Measurements from ENCODE around the gene PFKL.

The PFKL gene

DNA sequence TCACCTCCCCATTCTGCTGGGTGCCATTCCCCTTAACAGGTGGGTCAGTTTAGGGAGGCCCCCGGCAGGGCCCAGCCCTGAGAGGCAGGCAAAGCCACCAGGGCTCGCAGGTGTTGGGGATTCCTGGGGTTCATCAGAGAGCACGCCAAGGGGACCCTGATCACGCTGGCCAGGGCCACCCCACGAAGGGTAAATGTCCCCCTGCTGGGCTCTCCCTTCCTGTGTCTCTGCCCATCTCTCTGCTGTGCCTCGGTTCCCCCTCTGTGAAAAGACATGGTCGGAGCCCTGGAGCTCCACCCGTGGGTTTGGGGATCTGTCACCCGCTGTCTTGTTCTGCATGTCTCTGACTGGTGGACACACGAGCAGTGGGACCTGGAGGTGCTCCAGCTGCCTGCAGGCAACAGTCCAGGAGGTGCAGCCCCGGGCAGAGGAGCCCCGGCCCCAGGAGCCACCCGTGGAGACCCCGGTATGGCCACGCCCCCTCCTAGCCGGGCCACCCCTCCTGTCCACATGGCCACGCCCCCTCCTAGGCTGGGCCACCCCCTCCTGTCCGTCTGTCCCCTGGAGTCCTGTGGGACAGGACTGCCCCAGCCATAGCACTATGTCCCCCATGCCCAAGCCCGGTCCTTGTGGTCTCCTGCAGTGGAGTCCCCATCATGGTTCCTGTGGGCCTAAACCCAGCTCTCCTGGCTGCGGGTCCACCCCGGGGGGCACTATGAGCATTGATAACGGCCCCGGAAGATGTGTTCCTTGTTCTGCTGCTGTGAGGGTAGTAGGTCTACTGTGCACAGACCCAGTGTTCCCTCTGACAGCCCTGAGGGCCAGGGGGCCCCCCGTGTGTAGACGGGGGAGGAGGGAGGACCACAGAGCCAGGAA lies 7.7 kb upstream of the PFKL start:
- Histone ChIP-seq H3K9me3 (ENCODE audit: control insufficient read depth, low read length) (no peaks in the 10 kb centered on the region), H3K4me3 (ENCODE audit: low read length) (no peak overlapping the region), H3K27me3 (ENCODE audit: control insufficient read depth, insufficient read depth, low read length) (no peaks in the 10 kb centered on the region), H3K4me1 (ENCODE audit: control insufficient read depth, insufficient read depth, low read length) (no peaks in the 10 kb centered on the region), H3K36me3 (ENCODE audit: control insufficient read depth, insufficient read depth, low read length) (no peaks in the 10 kb centered on the region), H3K9ac (ENCODE audit: low read length) (no peak overlapping the region)

DNA sequence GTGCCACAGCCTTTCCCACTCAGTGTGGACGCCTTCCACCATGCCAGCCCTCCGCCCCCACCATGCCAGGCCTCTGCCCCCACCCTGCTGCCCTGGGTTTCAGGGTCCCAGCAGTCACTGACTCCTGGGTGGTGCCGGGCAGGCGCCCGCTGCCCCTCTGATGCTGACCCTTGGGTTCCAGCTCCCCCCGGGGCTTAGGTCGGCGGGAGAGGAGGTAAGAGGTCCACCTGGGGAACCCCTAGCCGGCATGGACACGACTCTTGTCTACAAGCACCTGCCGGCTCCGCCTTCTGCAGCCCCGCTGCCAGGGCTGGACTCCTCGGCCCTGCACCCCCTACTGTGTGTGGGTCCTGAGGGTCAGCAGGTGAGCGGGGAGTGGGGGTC lies 7.0 kb upstream of the PFKL start:
- H3K4me1 ChIP-seq (ENCODE audit: control insufficient read depth, insufficient read depth, low read length): peaks cover 6% of the 10 kb centered on the region
- no peaks in the 10 kb centered on the region for H3K36me3 ChIP-seq (ENCODE audit: control insufficient read depth, insufficient read depth, low read length)
- H3K9me3 ChIP-seq (ENCODE audit: control insufficient read depth, low read length): no peaks in the 10 kb centered on the region
- H3K27me3 ChIP-seq (ENCODE audit: control insufficient read depth, insufficient read depth, low read length): no peaks in the 10 kb centered on the region
- no peak overlapping the region for H3K9ac ChIP-seq (ENCODE audit: low read length)
- H3K4me3 ChIP-seq (ENCODE audit: low read length): no peak overlapping the region

DNA sequence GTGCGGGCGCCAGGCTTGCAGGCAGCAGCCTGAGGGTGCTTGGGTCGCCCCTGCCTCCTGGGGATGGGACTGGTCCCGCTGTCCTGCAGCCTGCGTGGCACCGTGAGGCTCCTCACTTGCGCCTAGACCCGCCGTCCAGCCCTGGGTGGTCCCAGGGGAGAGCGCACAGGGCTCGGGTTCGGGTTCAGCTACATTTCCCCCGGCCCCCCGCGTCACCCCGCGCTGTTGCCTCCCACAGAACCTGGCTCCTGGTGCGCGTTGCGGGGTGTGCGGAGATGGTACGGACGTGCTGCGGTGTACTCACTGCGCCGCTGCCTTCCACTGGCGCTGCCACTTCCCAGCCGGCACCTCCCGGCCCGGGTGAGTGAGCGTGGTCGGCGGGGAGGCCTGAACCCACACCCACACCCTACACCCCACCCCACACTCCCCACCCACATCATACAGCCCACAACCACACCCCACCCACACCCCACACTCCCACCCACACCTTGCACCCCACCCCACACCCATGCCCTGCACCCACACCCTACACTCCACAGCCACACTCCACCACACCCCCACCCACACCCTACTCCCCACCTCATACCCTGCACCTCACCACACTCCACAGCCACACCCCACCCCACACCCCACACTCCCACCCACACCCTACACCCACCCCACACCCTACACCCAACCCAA lies 6.2 kb upstream of the PFKL start:
- peaks cover 8% of the 10 kb centered on the region for H3K4me1 ChIP-seq (ENCODE audit: control insufficient read depth, insufficient read depth, low read length)
- H3K4me3 ChIP-seq (ENCODE audit: low read length): no peak overlapping the region
- no peak overlapping the region for H3K9ac ChIP-seq (ENCODE audit: low read length)
- H3K27me3 ChIP-seq (ENCODE audit: control insufficient read depth, insufficient read depth, low read length): no peaks in the 10 kb centered on the region
- H3K36me3 ChIP-seq (ENCODE audit: control insufficient read depth, insufficient read depth, low read length): no peaks in the 10 kb centered on the region
- no peaks in the 10 kb centered on the region for H3K9me3 ChIP-seq (ENCODE audit: control insufficient read depth, low read length)

DNA sequence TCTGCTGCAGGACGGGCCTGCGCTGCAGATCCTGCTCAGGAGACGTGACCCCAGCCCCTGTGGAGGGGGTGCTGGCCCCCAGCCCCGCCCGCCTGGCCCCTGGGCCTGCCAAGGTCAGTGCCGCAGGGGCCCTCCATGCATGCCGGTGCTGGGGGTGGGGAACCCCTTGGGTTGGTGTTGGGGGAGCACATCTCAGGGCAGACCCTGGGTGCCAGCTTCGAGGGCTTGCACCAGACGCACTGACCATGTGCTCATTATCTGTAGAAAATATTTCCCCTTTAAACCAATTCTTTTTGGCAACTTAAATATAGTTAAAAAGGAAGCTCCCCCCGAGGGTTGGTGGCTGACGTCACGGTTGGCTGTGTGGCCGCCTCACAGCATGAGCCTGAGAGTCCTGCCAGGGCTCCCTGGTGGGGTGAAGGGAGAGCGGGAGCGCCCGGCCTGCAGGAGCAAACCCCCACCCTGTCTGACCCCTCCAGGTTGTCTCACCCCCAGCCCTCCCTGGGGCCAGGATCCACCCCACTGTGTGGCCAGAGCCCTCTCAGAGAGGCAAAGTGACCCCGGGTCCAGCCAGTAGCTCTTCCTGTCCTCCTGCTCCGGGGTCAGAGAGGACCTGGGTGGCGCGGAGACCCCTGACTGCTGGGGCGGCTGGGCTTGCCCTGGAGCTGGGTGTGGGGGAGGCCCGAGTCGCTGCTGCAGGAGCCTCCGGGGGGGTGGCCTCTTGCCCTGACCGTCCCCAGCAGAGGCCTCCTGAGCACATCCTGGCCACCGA lies 5.3 kb upstream of the PFKL start:
- no peaks in the 10 kb centered on the region for H3K36me3 ChIP-seq (ENCODE audit: control insufficient read depth, insufficient read depth, low read length)
- H3K4me1 ChIP-seq (ENCODE audit: control insufficient read depth, insufficient read depth, low read length): peaks cover 14% of the 10 kb centered on the region

DNA sequence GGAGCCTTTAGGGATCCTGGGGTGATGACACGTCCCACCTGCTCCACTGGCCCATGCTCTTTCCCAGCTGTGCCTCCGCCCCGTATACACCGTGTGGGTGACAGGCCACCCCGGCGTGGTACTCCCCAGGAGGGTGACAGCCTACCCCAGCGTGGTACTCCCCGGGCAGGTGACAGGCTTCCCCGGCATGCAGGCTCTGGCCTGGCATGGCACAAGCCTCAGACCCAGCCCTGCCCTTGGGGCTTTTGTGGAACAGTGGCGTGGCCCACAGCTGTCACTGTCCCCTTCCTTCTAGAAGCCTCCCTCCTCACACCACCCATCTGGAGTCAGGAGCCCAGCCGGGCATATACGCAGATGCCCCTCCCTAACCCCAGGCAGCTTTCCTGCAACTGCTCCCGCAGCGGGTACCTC lies 4.7 kb upstream of the PFKL start:
- H3K36me3 ChIP-seq (ENCODE audit: control insufficient read depth, insufficient read depth, low read length): no peaks in the 10 kb centered on the region
- no peak overlapping the region for H3K9ac ChIP-seq (ENCODE audit: low read length)
- peaks cover 15% of the 10 kb centered on the region for H3K4me1 ChIP-seq (ENCODE audit: control insufficient read depth, insufficient read depth, low read length)
- H3K9me3 ChIP-seq (ENCODE audit: control insufficient read depth, low read length): no peaks in the 10 kb centered on the region
- H3K4me3 ChIP-seq (ENCODE audit: low read length): no peak overlapping the region
- H3K27me3 ChIP-seq (ENCODE audit: control insufficient read depth, insufficient read depth, low read length): no peaks in the 10 kb centered on the region

More for the DNA sequence above, 5.3 kb upstream of the PFKL start:
- H3K9me3 ChIP-seq (ENCODE audit: control insufficient read depth, low read length): no peaks in the 10 kb centered on the region
- H3K27me3 ChIP-seq (ENCODE audit: control insufficient read depth, insufficient read depth, low read length): no peaks in the 10 kb centered on the region
- H3K4me3 ChIP-seq (ENCODE audit: low read length): no peak overlapping the region
- H3K9ac ChIP-seq (ENCODE audit: low read length): no peak overlapping the region

DNA sequence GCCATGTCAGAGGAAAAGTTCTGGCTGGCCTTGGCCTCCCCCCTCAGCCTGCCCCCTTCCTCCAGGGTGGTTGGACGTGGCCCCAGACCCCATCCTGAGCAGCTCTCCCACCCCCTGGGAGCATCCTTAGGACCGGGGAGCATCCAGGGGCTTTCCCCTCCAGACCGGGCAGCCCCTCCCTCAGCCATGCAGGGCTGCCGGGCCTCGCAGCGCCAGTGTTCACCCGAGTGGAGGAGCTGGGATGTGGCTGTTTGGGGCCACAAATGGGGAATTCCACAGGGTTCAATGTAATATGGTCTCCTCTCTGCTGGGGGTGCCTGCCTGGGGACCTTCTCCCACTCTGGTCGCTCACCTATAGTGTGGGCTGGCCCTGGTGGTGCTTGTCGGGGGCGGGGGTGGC lies 4.2 kb upstream of the PFKL start:
- H3K27me3 ChIP-seq (ENCODE audit: control insufficient read depth, insufficient read depth, low read length): no peaks in the 10 kb centered on the region
- H3K9me3 ChIP-seq (ENCODE audit: control insufficient read depth, low read length): no peaks in the 10 kb centered on the region
- H3K4me3 ChIP-seq (ENCODE audit: low read length): no peak overlapping the region
- no peak overlapping the region for H3K9ac ChIP-seq (ENCODE audit: low read length)
- H3K4me1 ChIP-seq (ENCODE audit: control insufficient read depth, insufficient read depth, low read length): peaks cover 15% of the 10 kb centered on the region
- H3K36me3 ChIP-seq (ENCODE audit: control insufficient read depth, insufficient read depth, low read length): no peaks in the 10 kb centered on the region

DNA sequence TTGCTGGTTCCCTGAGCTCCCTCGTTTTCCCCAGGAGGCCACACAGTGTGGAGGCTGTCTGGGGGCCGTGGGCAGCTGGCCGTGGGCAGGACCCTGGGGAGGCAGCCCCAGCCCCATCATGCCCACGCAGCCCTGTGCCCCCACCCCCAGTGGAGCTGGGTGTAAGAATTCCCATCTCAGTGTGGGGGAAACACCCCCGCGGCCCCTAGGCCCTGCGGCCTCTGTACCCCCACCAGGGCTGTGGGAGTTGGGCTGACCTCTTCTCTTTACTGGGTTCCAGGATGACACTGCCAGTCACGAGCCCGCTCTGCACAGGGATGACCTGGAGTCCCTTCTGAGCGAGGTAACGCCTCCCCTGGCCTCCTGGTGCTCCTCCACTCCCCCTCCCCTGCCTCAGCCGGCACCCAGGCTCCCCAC lies 3.7 kb upstream of the PFKL start:
- no peak overlapping the region for H3K4me3 ChIP-seq (ENCODE audit: low read length)
- no peaks in the 10 kb centered on the region for H3K36me3 ChIP-seq (ENCODE audit: control insufficient read depth, insufficient read depth, low read length)
- H3K27me3 ChIP-seq (ENCODE audit: control insufficient read depth, insufficient read depth, low read length): no peaks in the 10 kb centered on the region
- H3K9ac ChIP-seq (ENCODE audit: low read length): no peak overlapping the region
- H3K9me3 ChIP-seq (ENCODE audit: control insufficient read depth, low read length): no peaks in the 10 kb centered on the region
- peaks cover 19% of the 10 kb centered on the region for H3K4me1 ChIP-seq (ENCODE audit: control insufficient read depth, insufficient read depth, low read length)

DNA sequence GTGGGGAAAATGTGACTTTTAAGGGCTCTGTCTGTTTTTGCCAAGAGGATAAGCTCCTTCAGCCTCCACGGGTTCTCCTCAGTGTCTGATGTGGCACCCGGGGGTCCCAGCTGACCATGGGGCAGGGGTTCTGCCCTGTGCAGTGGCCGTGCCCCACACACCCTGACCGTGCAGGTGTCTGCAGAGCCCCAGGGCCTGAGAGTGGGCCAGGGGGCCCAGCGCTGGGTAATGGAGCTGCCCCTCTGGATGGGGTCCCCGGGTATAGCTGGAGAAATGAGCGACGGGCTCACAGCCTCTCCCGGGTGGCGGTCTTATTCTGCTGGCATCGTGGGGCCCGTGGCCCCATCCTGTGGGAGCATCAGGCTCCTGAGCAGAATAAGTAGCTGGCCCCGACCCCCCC lies 2.9 kb upstream of the PFKL start:
- H3K9ac ChIP-seq (ENCODE audit: low read length): no peak overlapping the region
- peaks cover 27% of the 10 kb centered on the region for H3K4me1 ChIP-seq (ENCODE audit: control insufficient read depth, insufficient read depth, low read length)
- H3K27me3 ChIP-seq (ENCODE audit: control insufficient read depth, insufficient read depth, low read length): no peaks in the 10 kb centered on the region
- H3K4me3 ChIP-seq (ENCODE audit: low read length): no peak overlapping the region
- H3K9me3 ChIP-seq (ENCODE audit: control insufficient read depth, low read length): no peaks in the 10 kb centered on the region
- no peaks in the 10 kb centered on the region for H3K36me3 ChIP-seq (ENCODE audit: control insufficient read depth, insufficient read depth, low read length)

DNA sequence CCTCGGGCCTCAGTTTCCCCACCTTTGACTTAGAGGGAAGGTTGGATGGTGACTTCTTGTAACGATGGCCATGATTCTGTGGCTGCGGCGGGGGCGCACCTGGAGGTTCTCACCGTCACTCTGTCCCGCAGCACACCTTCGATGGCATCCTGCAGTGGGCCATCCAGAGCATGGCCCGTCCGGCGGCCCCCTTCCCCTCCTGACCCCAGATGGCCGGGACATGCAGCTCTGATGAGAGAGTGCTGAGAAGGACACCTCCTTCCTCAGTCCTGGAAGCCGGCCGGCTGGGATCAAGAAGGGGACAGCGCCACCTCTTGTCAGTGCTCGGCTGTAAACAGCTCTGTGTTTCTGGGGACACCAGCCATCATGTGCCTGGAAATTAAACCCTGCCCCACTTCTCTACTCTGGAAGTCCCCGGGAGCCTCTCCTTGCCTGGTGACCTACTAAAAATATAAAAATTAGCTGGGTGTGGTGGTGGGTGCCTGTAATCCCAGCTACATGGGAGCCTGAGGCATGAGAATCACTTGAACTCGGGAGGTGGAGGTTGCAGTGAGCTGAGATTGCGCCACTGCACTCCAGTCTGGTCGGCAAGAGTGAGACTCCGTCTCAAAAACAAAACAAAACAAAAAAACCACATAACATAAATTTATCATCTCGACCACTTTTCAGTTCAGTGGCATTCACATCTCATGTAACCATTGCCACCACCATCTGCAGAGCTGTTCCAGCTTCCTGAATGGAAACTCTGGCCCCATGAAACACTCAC lies 2.1 kb upstream of the PFKL start:
- no peaks in the 10 kb centered on the region for H3K27me3 ChIP-seq (ENCODE audit: control insufficient read depth, insufficient read depth, low read length)
- no peak overlapping the region for H3K4me3 ChIP-seq (ENCODE audit: low read length)
- peaks cover 35% of the 10 kb centered on the region for H3K4me1 ChIP-seq (ENCODE audit: control insufficient read depth, insufficient read depth, low read length)
- H3K9ac ChIP-seq (ENCODE audit: low read length): no peak overlapping the region
- H3K36me3 ChIP-seq (ENCODE audit: control insufficient read depth, insufficient read depth, low read length): no peaks in the 10 kb centered on the region
- H3K9me3 ChIP-seq (ENCODE audit: control insufficient read depth, low read length): no peaks in the 10 kb centered on the region

DNA sequence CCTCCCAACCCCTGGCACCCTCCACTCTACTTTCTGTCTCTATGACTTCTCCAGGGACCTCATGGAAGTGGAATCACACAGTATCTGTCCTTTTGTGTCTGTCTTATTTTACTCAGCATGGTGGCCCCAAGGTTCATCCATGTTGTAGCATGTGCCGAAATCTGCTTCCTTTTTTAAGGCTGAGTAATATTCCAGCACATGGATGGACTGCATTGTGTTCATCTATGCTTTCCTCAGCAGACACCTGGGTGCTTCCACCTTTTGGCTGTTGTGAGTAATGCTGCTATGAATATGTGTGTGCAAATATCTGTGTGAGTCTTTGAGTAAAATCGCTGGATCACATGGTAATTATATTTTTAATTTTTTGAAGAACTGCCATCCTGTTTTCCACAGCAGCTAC lies 1.6 kb upstream of the PFKL start:
- Histone ChIP-seq H3K4me1 (ENCODE audit: control insufficient read depth, insufficient read depth, low read length) (peaks cover 40% of the 10 kb centered on the region), H3K27me3 (ENCODE audit: control insufficient read depth, insufficient read depth, low read length) (no peaks in the 10 kb centered on the region), H3K9ac (ENCODE audit: low read length) (no peak overlapping the region), H3K4me3 (ENCODE audit: low read length) (no peak overlapping the region), H3K9me3 (ENCODE audit: control insufficient read depth, low read length) (no peaks in the 10 kb centered on the region), H3K36me3 (ENCODE audit: control insufficient read depth, insufficient read depth, low read length) (no peaks in the 10 kb centered on the region)

DNA sequence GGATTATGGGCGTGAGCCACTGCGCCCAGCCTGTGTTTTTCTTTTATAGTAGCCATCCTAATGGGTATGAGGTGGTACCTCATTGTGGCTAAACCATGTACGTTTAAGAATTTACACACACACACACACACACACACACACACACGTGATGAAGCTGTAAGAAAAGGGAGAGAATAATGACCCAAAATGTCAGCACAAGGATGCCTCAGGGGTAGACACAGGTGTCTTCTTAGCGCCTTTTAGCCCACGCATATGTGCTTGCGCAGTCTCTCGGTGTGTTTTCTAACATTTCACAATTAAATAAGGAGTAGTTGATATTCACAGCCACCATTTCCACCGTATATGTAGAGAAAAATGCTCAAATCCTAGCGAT lies 782 bp upstream of the PFKL start:
- Histone ChIP-seq H3K9me3 (ENCODE audit: control insufficient read depth, low read length) (no peaks in the 10 kb centered on the region), H3K4me1 (ENCODE audit: control insufficient read depth, insufficient read depth, low read length) (peaks cover 48% of the 10 kb centered on the region), H3K9ac (ENCODE audit: low read length) (peak overlapping the region; percentile 69), H3K4me3 (ENCODE audit: low read length) (peak overlapping the region; percentile 43), H3K27me3 (ENCODE audit: control insufficient read depth, insufficient read depth, low read length) (no peaks in the 10 kb centered on the region), H3K36me3 (ENCODE audit: control insufficient read depth, insufficient read depth, low read length) (no peaks in the 10 kb centered on the region)
